Activated T-cell treated with anti-CD3 and anti-CD28 coated beads for 1 hour (primary cell): ENCODE data around the gene ASPA.

ENCODE experiments used
- DNase-seq: peaks from one replicate; pipeline ENCODE4 v3.0.0-alpha.2; 2020; ENCODE audit warnings: low read depth

Gene ASPA

DNA sequence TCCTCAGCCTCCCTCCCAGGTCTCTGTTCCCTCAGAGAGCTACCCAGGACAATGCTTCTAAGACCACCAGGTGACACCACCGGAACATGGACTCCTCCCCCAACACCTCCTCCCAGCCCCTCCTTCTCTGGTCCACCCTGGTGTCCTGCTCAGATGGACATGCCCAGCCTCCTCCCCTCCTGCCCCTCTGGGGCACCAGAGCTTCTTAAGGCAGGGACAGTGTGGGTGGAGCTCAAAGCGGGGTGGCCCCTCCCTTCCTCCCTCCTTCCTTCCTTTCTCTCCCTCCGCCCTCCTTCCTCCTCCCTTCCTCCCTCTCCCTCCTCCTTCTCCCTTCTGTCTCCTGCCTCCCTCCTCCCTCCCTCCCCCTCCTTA lies 59.1 kb downstream of the ASPA start:
- no peak for DNase-seq

DNA sequence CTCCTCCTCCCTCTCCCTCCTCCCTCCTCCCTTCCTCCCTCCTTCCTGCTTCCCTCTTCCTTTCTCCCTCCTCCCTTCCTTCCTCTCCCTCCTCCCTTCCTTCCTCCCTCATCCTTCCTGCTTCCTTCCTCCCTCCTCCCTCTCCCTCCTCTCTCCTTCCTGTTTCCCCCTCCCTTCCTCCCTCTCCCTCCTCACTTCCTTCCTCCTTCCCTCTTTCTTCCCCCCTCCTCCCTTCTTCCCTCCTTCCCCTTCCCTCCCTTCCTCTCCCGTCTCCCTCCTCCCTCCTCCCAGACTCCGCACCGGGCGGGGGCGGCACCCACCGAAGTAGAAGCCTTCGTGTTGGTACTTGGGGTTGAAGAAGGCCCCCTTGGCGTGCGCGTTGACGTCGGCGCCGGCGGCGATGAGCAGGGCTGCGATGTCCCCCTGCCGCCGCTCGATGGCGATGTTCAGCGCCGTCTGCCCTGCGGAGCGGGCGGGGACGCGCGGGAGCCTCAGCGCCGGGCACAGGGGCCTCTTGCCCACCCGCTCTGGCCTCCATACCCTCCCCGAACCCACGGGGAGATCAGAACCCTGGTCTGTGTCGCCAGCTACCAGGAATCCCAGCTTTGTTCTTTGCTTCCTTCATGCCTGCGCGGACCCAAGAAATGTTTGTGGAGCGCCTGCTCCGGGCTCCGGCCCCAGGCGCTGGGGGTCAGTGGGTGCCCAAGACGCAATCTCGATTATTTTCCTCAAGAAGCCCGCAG lies 59.6 kb downstream of the ASPA start:
- peak; percentile 15 for DNase-seq

DNA sequence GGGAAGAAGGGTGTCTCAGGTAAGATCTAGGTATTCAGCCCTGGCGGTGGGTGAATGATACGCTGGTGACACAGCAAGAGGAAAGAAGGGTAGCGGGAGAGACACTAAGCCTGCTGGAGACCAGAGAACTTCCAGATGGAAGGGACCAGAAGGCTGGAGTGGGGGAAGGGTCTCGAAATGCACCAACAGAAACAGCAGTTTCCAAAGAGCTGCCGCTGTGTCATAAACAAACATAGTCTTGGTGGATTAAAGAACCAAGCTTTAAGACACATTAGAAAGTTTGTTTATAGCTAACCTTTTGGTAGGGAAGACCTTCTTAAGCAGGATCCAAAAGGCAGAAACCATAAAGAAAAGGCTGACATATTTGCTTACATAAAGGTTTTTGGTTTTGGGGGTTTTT lies 60.9 kb downstream of the ASPA start:
- no peak for DNase-seq

DNA sequence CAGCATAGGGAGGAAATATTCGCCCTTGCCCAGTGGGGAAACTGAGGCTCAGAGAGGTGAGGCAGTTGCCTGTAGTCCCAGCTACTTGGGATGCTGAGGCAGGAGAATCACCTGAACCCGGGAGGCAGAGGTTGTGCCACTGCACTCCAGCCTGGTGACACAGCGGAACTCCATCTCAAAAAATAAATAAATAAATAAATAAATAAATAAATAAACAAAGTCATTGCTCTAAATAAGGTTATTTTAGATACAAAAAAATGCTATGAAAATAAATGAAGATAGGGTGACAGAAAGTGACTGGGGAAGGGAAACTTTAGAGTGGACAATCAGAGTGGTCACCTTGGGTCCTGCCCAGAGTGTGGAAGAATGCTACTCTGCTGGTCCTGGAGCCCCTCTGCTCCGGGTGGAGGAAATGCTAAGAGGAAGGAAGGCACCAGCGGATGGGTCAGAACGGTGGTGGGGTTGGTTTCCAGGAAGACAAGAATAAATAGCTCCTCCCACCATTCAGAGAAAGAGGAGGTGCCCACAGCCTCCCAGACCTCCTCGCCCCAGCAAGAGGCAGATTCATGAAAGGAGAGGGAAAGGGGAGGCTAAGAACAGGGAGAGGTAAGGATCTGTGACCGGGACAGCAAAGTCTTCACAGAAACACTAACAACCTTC lies 64.2 kb downstream of the ASPA start:
- DNase-seq: no peak

DNA sequence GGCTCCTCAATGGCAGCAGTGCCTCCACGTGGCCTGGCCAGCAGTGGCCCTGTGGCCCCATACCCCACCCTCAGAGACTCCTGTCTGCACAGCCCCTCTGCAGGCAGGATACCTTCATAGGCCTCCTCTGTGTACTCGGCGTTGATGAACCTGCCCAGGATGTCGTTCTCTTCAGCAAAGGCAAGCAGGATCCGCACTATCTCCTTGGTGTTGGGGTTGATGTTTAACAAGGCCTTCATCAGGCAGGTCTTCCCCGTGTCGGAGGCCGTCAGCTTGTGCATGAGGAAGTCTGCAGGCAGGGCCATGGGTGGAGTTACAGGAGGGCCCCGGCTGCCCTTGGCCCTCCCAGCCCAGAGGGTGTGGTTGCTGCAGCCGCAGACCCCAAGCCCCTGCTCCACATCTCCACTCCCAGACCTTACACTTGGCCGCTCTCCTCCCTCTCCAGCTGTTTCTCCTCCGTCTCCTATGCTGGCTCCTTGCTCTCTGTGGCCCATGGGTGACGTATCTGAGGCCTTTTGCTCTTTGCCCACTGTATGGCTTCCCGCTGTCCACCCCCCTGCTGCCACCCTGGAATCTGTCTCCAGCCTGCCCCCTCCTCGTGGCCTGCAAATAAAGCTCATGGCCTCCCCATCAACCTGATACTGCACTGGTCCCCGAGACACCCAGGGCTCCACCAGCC lies 66.8 kb downstream of the ASPA start:
- DNase-seq: no peak

DNA sequence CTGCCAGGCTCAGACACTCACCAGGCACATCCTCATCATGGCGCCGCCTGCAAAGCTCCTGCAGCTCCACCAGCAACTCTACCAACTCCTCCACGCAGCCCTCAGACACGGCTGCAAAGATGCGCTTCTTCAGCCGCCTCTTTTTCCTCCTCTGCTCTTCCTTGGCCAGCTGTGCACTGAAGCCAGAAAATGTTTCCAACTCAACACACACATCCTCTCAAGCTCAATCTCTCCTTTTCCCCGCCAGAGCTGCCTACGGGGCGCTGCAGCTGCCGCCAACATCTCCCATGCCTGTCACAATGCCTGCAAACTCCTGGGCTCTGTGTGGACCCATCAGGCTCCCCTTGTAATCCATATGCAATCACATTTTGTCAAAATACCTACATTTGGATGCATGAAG lies 67.7 kb downstream of the ASPA start:
- DNase-seq: no peak

DNA sequence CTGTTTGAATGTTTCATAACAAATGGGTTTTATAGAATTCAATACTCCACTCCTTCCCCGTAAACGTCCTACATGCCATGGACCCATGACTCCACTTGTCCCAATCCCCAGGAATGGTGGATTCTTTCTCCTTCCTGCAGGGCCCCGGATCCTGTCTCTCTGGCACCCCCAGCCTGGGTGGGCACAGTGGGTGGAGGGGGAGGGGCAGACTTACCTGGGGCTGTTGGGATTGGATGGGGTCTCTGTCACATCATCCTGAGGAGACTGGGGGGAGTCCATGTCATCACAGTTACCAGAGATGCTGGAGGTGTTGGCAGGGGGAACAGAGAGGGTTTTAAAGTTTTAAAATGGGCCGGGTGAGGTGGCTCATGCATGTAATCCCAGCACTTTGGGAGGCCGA lies 68.6 kb downstream of the ASPA start:
- DNase-seq: no peak

DNA sequence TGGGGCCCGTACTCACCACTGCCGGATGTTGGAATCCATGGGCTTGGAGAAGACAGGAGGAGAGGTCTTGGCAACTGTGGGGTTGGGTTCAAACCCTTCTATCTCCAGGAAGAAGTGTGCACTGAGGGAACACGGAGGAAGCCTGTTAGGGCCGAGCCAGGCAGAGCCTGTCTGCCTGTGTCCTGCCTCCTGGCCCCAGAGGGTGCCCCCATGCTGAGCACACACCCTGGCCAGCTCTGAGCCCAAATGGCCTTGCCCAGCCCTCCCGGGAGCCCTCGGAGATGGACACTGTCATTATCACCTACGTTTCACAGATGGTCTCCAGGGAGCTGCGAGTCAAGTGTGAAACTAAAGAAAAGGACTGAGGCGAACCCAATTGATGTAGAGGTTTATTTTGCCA lies 69.4 kb downstream of the ASPA start:
- no peak for DNase-seq

DNA sequence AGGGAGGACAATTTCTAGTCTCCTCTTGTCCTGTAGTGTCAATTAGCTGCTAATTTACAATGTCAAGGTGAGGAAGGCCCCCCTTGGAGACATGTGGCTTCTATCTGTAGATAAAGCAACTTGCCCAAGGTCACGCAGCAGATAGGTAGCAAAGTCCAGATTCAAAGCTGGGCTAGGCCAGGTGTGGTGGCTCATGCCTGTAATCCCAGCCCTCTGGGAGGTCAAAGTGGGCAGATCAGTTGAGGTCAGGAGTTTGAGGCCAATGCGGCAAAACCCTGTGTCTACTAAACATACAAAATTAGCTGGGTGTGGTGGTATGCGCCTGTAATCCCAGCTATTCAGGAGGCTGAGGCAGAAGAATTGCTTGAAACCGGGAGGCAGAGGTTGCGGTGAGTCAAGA lies 70.7 kb downstream of the ASPA start:
- DNase-seq: no peak

DNA sequence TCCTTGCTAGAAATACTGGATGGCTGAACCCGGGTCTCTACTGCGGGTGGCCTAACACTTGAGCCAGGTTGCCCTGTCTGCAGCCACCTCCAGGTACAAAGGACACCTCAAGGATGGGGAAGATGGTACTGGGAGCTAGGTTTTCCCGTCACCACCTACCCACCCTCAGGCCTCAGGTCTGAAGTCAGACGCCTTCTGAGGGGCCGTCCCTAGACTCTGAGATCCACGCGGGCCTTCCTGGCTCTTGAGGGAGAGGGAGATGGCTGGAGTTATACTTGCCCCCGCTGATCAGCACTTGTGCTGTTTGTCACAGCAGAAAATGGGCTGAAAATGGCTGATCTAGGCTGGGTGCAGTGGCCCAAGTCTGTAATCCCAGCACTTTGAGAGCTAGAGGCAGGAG lies 71.2 kb downstream of the ASPA start:
- DNase-seq: no peak

DNA sequence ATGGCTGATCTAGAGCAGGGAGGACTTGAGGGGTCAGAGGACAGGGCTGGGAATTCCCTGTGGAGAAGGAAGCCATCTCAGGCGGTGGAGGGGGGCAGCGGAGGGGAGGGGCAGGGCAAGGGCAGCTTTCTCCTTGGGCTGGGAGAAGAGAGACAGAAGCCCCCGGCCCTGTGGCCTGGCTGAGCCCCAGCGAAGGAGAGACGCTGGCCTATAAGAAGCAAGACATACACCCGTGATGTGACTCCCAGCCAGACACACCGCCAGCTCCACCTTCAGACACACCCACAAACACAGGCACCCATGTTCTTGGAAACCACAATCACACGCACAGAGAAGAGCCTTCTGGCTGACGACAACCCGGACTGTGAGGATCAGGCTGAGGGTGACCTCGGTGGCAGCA lies 71.8 kb downstream of the ASPA start:
- DNase-seq: no peak

DNA sequence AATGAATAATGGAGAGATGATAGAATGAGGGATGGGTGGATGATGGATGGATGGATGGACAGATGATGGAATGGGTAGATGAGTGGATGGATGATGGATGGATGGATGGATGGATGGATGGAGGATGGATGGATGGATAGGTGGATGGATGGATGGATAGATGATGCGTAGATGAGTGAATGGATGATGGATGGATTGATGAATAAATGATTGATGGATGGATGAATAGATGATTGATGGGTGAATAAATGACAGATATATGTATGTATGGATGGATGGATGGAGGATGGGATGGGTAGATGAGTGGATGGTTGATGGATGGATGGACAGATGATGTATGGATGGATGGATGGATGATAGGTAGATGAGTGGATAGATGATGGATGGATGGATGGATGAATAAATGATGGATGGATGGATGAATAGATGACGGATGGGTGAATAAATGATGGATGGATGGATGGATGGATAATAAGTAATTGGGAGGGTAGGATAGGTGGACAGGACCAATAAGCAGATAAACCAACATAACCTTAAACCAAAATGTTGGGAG lies 73.9 kb downstream of the ASPA start:
- DNase-seq: no peak

DNA sequence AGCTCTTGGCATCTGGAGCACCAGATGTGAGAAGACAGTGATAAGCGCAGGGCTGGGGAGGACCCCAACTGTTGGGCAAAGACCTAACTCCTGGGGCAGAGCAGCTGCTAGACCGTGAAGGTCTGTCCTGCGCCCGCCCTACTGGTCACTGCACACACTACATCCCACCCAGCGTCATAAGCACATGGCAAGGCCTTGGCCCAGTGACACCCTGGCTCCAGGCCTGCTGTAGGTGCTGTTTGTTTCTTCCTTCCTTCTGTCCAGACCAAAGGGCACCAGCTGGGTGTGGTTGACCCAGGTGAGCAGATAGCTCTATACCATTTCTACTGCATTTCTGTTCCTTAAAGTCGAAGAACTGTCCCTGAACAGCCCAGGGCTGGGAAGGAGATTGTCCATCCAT lies 75.4 kb downstream of the ASPA start:
- DNase-seq: no peak

DNA sequence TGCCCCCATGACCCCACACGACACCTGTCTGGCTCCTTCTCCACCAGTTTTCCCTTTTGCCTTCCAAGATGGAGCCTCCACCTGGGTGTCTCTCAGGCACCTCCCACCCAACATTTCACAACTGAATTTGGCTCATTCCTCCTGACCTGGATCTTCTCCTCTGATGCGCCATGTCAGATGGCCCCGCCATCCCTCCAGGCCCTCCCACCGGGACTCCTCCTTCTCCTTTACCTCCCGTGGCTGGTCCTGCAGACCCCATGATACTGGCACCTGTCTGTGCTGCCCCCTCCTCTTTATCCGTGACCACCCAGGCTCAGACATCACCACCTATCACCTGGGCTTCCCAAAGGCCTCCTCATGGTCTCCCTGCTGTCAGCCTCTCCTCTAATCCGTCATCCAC lies 77.1 kb downstream of the ASPA start:
- no peak for DNase-seq
